Middle frontal gyrus (tissue), 1 donor: ENCODE measurements around the gene SLC9A7.

Experiments
- DNase-seq: peaks from one replicate; pipeline ENCODE4 v3.0.0-alpha.2; 2015; ENCODE audit warnings: low spot score; ENCODE audit errors: extremely low spot score

Gene SLC9A7

GRCh38 chrX:46575586-46575985, 183.3 kb downstream of the SLC9A7 start:
- DNase-seq: no peak

- DNase-seq: no peak
Observed at GRCh38 chrX:46574774-46575381, 184.0 kb downstream of the SLC9A7 start.

GRCh38 chrX:46573892-46574773, 184.8 kb downstream of the SLC9A7 start:
- no peak for DNase-seq

GRCh38 chrX:46573331-46573891, 185.5 kb downstream of the SLC9A7 start, which contains the start of gene CHST7:
TSS of gene CHST7 (plus strand) at chrX:46573765. CDS start at chrX:46573932, 167 bp downstream.
- no peak for DNase-seq

- DNase-seq: no peak
Observed at GRCh38 chrX:46572340-46572936, 186.5 kb downstream of the SLC9A7 start.

GRCh38 chrX:46571423-46572339, 187.2 kb downstream of the SLC9A7 start:
- no peak for DNase-seq

- no peak for DNase-seq
Observed at GRCh38 chrX:46569621-46570020, 189.3 kb downstream of the SLC9A7 start.

GRCh38 chrX:46567388-46567787, 191.5 kb downstream of the SLC9A7 start:
- DNase-seq: no peak

GRCh38 chrX:46561824-46562657, 196.9 kb downstream of the SLC9A7 start:
- no peak for DNase-seq

- no peak for DNase-seq
Observed at GRCh38 chrX:46559062-46559461, 199.9 kb downstream of the SLC9A7 start.

- DNase-seq: no peak
Observed at GRCh38 chrX:46554942-46555341, 204.0 kb downstream of the SLC9A7 start.

- DNase-seq: no peak
Observed at GRCh38 chrX:46553935-46554334, 205.0 kb downstream of the SLC9A7 start.

GRCh38 chrX:46551494-46552128, 207.3 kb downstream of the SLC9A7 start:
- DNase-seq: no peak

GRCh38 chrX:46549914-46550313, 209.0 kb downstream of the SLC9A7 start:
- DNase-seq: no peak
